Endothelial cell of umbilical vein (primary cell): ENCODE data around the gene LCE1A. TPM values are rescaled to one million over a fixed set of nuclear protein-coding genes. Genes with fewer than 3 reads are reported as not detected.

Experiments
- BruUV-seq: library from RNA; stranded (reverse); fragments of 400-500 nt; replicated peaks from 2 replicates; lab custom pipeline; 2021; lab: Mats Ljungman, UMichigan
- CTCF ChIA-PET: fragments of 300-600, 350-600 bp; sonication (Branson Sonifier 250); formaldehyde crosslinking; loops from one replicate; lab custom pipeline; 2021; ENCODE audit warnings: antibody characterized with exemption, inconsistent platforms; lab: Charles Lee
- POLR2A ChIA-PET: fragments of 300-600, 350-600 bp; sonication (Branson Sonifier 250); formaldehyde crosslinking; loops from one replicate; lab custom pipeline; 2021; ENCODE audit warnings: antibody characterized with exemption, inconsistent platforms; lab: Charles Lee
- DNase-seq: peaks from one replicate; pipeline ENCODE4 v3.0.0-alpha.2; 2011; ENCODE audit warnings: low read depth, low spot score
- FAIRE-seq: peaks from 2 replicates; lab custom pipeline; 2011; peaks lifted over from hg19 to GRCh38; lab: Jason Lieb, UNC
- H2AFZ ChIP-seq: 2 replicates; pipeline ENCODE4 v1.6.0; 2012; ENCODE audit warnings: low read depth, low read length, control low read depth, inconsistent platforms
- H3K27ac ChIP-seq: 2 replicates; pipeline ENCODE4 v1.5.1; 2011; ENCODE audit warnings: low read depth, mild to moderate bottlenecking, control low read depth, low read length, moderate library complexity; ENCODE audit not compliant: insufficient read depth
- H3K27me3 ChIP-seq, 2 experiments: 2 replicates each; pipeline versions ENCODE4 v1.6.0 to v1.6.1; 2011; ENCODE audit warnings: low read length in 2 of 2, mixed read lengths in 1 of 2; ENCODE audit not compliant: control insufficient read depth in 2 of 2, insufficient read depth in 2 of 2
- H3K36me3 ChIP-seq, 2 experiments: 2 replicates in 1 of 2; 3 replicates in 1 of 2; pipeline ENCODE4 v1.5.1; 2011; ENCODE audit warnings: low read length in 2 of 2, mild to moderate bottlenecking in 1 of 2, moderate library complexity in 1 of 2; ENCODE audit not compliant: control insufficient read depth in 2 of 2, insufficient read depth in 2 of 2; ENCODE audit errors: extremely low read depth in 1 of 2
- H3K4me1 ChIP-seq: 3 replicates; pipeline ENCODE4 v1.5.1; 2011; ENCODE audit warnings: mild to moderate bottlenecking, low read length; ENCODE audit not compliant: control insufficient read depth, insufficient read depth; ENCODE audit errors: extremely low read depth
- H3K4me2 ChIP-seq: 2 replicates; pipeline ENCODE4 v1.6.1; 2011; ENCODE audit warnings: low read length, control low read depth, mixed read lengths; ENCODE audit not compliant: insufficient read depth
- H3K4me3 ChIP-seq, 3 experiments: fragments of 200-600 bp in 1 of 3; sonication (generic), shearing (Covaris generic) in 1 of 3; replicated peaks in 1 of 3; 2 replicates each; pipeline ENCODE4 v1.5.1; 2011 to 2016; ENCODE audit warnings: control low read depth in 3 of 3, low read length in 3 of 3, mild to moderate bottlenecking in 2 of 3, inconsistent platforms in 1 of 3, low read depth in 1 of 3, moderate library complexity in 1 of 3; ENCODE audit not compliant: insufficient read depth in 1 of 3
- H3K79me2 ChIP-seq: 2 replicates; pipeline ENCODE4 v1.6.0; 2012; ENCODE audit warnings: low read length, inconsistent platforms; ENCODE audit not compliant: control insufficient read depth, insufficient read depth
- H3K9ac ChIP-seq: replicated peaks from 2 replicates; pipeline ENCODE3; 2011; ENCODE audit warnings: low read length, control low read depth; ENCODE audit not compliant: insufficient read depth; ENCODE audit errors: extremely low read depth
- H3K9me1 ChIP-seq: replicated peaks from 3 replicates; pipeline ENCODE4 v1.6.0; 2011; ENCODE audit warnings: mild to moderate bottlenecking, low read length; ENCODE audit not compliant: control insufficient read depth, insufficient read depth; ENCODE audit errors: extremely low read depth
- H3K9me3 ChIP-seq: replicated peaks from 2 replicates; pipeline ENCODE4 v1.5.1; 2012; ENCODE audit warnings: low read length, inconsistent platforms; ENCODE audit not compliant: control insufficient read depth, insufficient read depth
- H4K20me1 ChIP-seq: replicated peaks from 2 replicates; pipeline ENCODE3; 2011; ENCODE audit warnings: mild to moderate bottlenecking, low read length; ENCODE audit not compliant: control insufficient read depth, insufficient read depth; ENCODE audit errors: extremely low read depth
- CTCF ChIP-seq, 2 donors: IDR thresholded peaks; 1 replicate in 1 of 2; 2 replicates in 1 of 2; pipeline ENCODE4 v1.5.1; 2011; ENCODE audit warnings: low read length in 2 of 2, mild to moderate bottlenecking in 2 of 2, moderate library complexity in 2 of 2, control low read depth in 1 of 2, inconsistent platforms in 1 of 2, low read depth in 1 of 2; ENCODE audit not compliant: insufficient read depth in 1 of 2; ENCODE audit errors: extremely low read depth in 1 of 2
- EZH2 ChIP-seq: IDR thresholded peaks from 2 replicates; pipeline ENCODE4 v1.6.1; 2012; ENCODE audit warnings: borderline replicate concordance, low read depth, mild to moderate bottlenecking, moderate library complexity, low read length, inconsistent platforms; ENCODE audit not compliant: severe bottlenecking
- FOS ChIP-seq: IDR thresholded peaks from 2 replicates; pipeline ENCODE4 v1.6.1; 2011; ENCODE audit warnings: mild to moderate bottlenecking, low read length, moderate library complexity, borderline replicate concordance; ENCODE audit not compliant: insufficient read depth
- GATA2 ChIP-seq: IDR thresholded peaks from 2 replicates; pipeline ENCODE4 v1.7.0; 2011; ENCODE audit warnings: low read depth, mild to moderate bottlenecking, moderate library complexity, mixed read lengths, low read length; ENCODE audit not compliant: insufficient read length, insufficient read depth
- JUN ChIP-seq: IDR thresholded peaks from 2 replicates; pipeline ENCODE4 v1.6.1; 2011; ENCODE audit warnings: borderline replicate concordance, low read depth; ENCODE audit not compliant: insufficient read length, insufficient read depth
- MAX ChIP-seq: IDR thresholded peaks from 2 replicates; pipeline ENCODE4 v1.6.1; 2011; ENCODE audit not compliant: insufficient read depth, insufficient read length
- MYC ChIP-seq: IDR thresholded peaks from one replicate; pipeline ENCODE4 v1.6.1; 2011; ENCODE audit warnings: mild to moderate bottlenecking, low read depth, low read length
- POLR2A ChIP-seq: IDR thresholded peaks from 2 replicates; pipeline ENCODE4 v1.6.1; 2012; ENCODE audit warnings: low read depth, mild to moderate bottlenecking, control low read depth, low read length
- POLR2AphosphoS5 ChIP-seq: IDR thresholded peaks from 2 replicates; pipeline ENCODE4 v1.6.1; 2012; ENCODE audit warnings: low read depth, mild to moderate bottlenecking, control low read depth, low read length, moderate library complexity; ENCODE audit not compliant: insufficient read depth
- dilution Hi-C: fragments of 300-500 bp; cut with MboI; formaldehyde crosslinking; loops from one replicate; pipeline ENCODE4 v1.15.0; 2019; ENCODE audit warnings: low sequenced_read_pairs; ENCODE audit not compliant: extremely low pct_ligation_motif_present
- intact Hi-C: fragments of 100-400 bp; cut with micrococcal nuclease; formaldehyde crosslinking; loops from one replicate; pipeline ENCODE4 v1.10.0; 2022
- polyA plus RNA-seq, 4 experiments: library from polyadenylated mRNA; depleted of rRNA in 3 of 4; stranded (reverse) in 3 of 4; unstranded in 1 of 4; fragments of >200 nt; gene quantifications; 2 replicates each; pipeline versions ENCODE4 v1.2.1 to v1.2.3, GENCODE V29; 2011 to 2012; ENCODE audit warnings: missing spikeins in 1 of 4
- total RNA-seq: library from RNA; stranded (reverse); gene quantifications from 2 replicates; pipeline ENCODE4 v1.2.3, GENCODE V29; 2021

Gene LCE1A
- total and polyA plus RNA-seq, 2 donors (not counting 3 experiments of a cell fraction or from before 2014, with no cell fraction given), result not detected

DNA sequence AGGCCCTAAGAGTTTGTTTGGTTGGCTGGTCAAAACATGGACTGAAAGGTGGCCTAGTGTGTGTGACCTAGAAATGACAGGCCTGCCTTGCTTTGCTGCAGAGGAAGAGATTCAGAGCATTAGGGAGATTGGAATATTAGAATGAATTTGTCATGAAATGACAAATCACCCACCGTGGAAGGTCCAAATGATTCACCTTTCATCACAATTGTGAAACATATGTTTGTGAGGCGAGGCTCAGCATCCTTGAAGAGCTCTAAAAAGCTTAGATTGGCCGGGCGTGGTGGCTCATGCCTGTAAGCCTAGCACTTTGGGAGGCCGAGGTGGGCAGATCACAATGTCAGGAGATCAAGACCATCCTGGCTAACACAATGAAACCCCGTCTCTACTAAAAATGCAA, 10.0 kb upstream of the LCE1A start:
- FAIRE-seq (no peak), DNase-seq (no peak)
- TF ChIP-seq POLR2A (no peak), POLR2AphosphoS5 (no peak), MYC (no peak), GATA2 (no peak), FOS (no peak), EZH2 (no peak), MAX (no peak), JUN (no peak), CTCF (IDR thresholded peaks at IDR 0.05; ENCODE audit: extremely low read depth in 1 of 2, insufficient read depth in 1 of 2, low read depth in 1 of 2, low read length in 2 of 2) (no peak)
- Histone ChIP-seq H3K4me1 (no peaks in the 10 kb centered on the region), H3K9ac (no peak overlapping the region), H3K79me2 (no peaks in the 10 kb centered on the region), H3K9me3 (no peaks in the 10 kb centered on the region), H3K4me3 (no peak overlapping the region), H3K4me2 (no peak overlapping the region), H3K9me1 (no peaks in the 10 kb centered on the region), H4K20me1 (no peaks in the 10 kb centered on the region), H2AFZ (no peak overlapping the region), H3K27me3 (no peaks in the 10 kb centered on the region), H3K27ac (no peak overlapping the region), H3K36me3 (no peaks in the 10 kb centered on the region)
- ChIA-PET POLR2A (no interaction called here), CTCF (no interaction called here)
- intact Hi-C loops, result no loop called here
- no TSS peak for BruUV-seq
- dilution Hi-C loops, result no loop called here
